Activated T-helper 2 cell treated with anti-CD3 and anti-CD28 coated beads, Interferon-gamma antibody, Interleukin-2, Interleukin-4, amounts not matched to agents 10 μg/mL and 5 μg/mL and 100 μg/mL, durations not matched to agents 14 hours and 24 hours and 36 hours (primary cell): ENCODE data around the gene FTSJ3. TPM values are rescaled to one million over a fixed set of nuclear protein-coding genes. Genes with fewer than 3 reads are reported as not detected.

Experiments
- DNase-seq: peaks from one replicate; pipeline ENCODE4 v3.0.0; 2021; ENCODE audit warnings: low spot score
- H3K27ac Mint-ChIP-seq: one replicate; pipeline ENCODE4 v1.8.0; 2021; ENCODE audit warnings: mixed read lengths
- H3K27me3 Mint-ChIP-seq: one replicate; pipeline ENCODE4 v1.8.0; 2021; ENCODE audit warnings: low read depth, mixed read lengths
- H3K36me3 Mint-ChIP-seq: one replicate; pipeline ENCODE4 v1.8.0; 2021; ENCODE audit warnings: low read depth, mixed read lengths
- H3K4me1 Mint-ChIP-seq: one replicate; pipeline ENCODE4 v1.8.0; 2021; ENCODE audit warnings: low read depth, mixed read lengths
- H3K4me3 Mint-ChIP-seq: one replicate; pipeline ENCODE4 v1.8.0; 2021; ENCODE audit warnings: low read depth, mild to moderate bottlenecking, moderate library complexity, mixed read lengths
- H3K9me3 Mint-ChIP-seq: one replicate; pipeline ENCODE4 v1.8.0; 2021; ENCODE audit warnings: mixed read lengths
- intact Hi-C: fragments of 100-400 bp; cut with micrococcal nuclease; formaldehyde crosslinking; loops from one replicate; pipeline ENCODE4 v1.15.1; 2023
- total RNA-seq: library from RNA; stranded (reverse); gene quantifications from 2 replicates; pipeline ENCODE4 v1.2.3, GENCODE V29; 2022

Gene FTSJ3
- total RNA-seq, 1 donor from 2014 or later, result 80.7 TPM

- no peaks in the 10 kb centered on the region for H3K27me3 Mint-ChIP-seq
- no peaks in the 10 kb centered on the region for H3K9me3 Mint-ChIP-seq
- no peak for DNase-seq
- H3K27ac Mint-ChIP-seq, result peak overlapping the region; percentile 33
- H3K36me3 Mint-ChIP-seq, result peaks cover 94% of the 10 kb centered on the region
- no peak overlapping the region for H3K4me3 Mint-ChIP-seq
- intact Hi-C loops, result no loop called here
- H3K4me1 Mint-ChIP-seq, result peaks cover 48% of the 10 kb centered on the region
Measured at GRCh38 chr17:63832014-63832413, 4.6 kb upstream of the FTSJ3 start.

GRCh38 chr17:63831505-63831904 lies 4.0 kb upstream of the FTSJ3 start:
- peaks cover 94% of the 10 kb centered on the region for H3K36me3 Mint-ChIP-seq
- intact Hi-C loops, result no loop called here
- DNase-seq, result no peak
- H3K4me1 Mint-ChIP-seq, result peaks cover 46% of the 10 kb centered on the region
- no peaks in the 10 kb centered on the region for H3K27me3 Mint-ChIP-seq
- peak overlapping the region; percentile 62 for H3K27ac Mint-ChIP-seq
- H3K9me3 Mint-ChIP-seq, result no peaks in the 10 kb centered on the region
- no peak overlapping the region for H3K4me3 Mint-ChIP-seq

GRCh38 chr17:63830904-63831491 lies 3.5 kb upstream of the FTSJ3 start:
- DNase-seq, result no peak
- peak overlapping the region; percentile 62 for H3K27ac Mint-ChIP-seq
- H3K4me3 Mint-ChIP-seq, result no peak overlapping the region
- peaks cover 50% of the 10 kb centered on the region for H3K4me1 Mint-ChIP-seq
- H3K9me3 Mint-ChIP-seq, result no peaks in the 10 kb centered on the region
- no peaks in the 10 kb centered on the region for H3K27me3 Mint-ChIP-seq
- intact Hi-C loops, result no loop called here
- H3K36me3 Mint-ChIP-seq, result peaks cover 98% of the 10 kb centered on the region

GRCh38 chr17:63830278-63830677 lies 2.8 kb upstream of the FTSJ3 start:
- no peak for DNase-seq
- intact Hi-C loops, result no loop called here
- Mint-ChIP-seq H3K4me3 (no peak overlapping the region), H3K4me1 (peaks cover 52% of the 10 kb centered on the region), H3K9me3 (no peaks in the 10 kb centered on the region), H3K27me3 (no peaks in the 10 kb centered on the region), H3K27ac (no peak overlapping the region), H3K36me3 (peaks cover 98% of the 10 kb centered on the region)

GRCh38 chr17:63828936-63829335 lies 1.5 kb upstream of the FTSJ3 start:
- intact Hi-C loops, result loop anchor here (5.0 kb wide), 1 partner anchor 678 kb away; the partner anchor contains the start of genes CEP95 and DDX5

GRCh38 chr17:63827801-63828221 lies 348 bp upstream of the FTSJ3 start:
- H3K4me1 Mint-ChIP-seq, result peaks cover 57% of the 10 kb centered on the region
- H3K4me3 Mint-ChIP-seq, result peak overlapping the region; percentile 94
- no peaks in the 10 kb centered on the region for H3K9me3 Mint-ChIP-seq
- peak overlapping the region; percentile 99 for H3K27ac Mint-ChIP-seq
- DNase-seq, result no peak
- no peaks in the 10 kb centered on the region for H3K27me3 Mint-ChIP-seq
- H3K36me3 Mint-ChIP-seq, result peaks cover 94% of the 10 kb centered on the region
- intact Hi-C loops, result loop anchor here (1.0 to 5.0 kb wide), 4 partner anchors 15 to 679 kb away; partner anchors contain the start of genes CCDC47, CEP95, DDX5 and LIMD2

More at GRCh38 chr17:63828936-63829335, 1.5 kb upstream of the FTSJ3 start:
- no peak for DNase-seq
- no peaks in the 10 kb centered on the region for H3K27me3 Mint-ChIP-seq
- no peak overlapping the region for H3K27ac Mint-ChIP-seq
- peaks cover 48% of the 10 kb centered on the region for H3K4me1 Mint-ChIP-seq
- H3K4me3 Mint-ChIP-seq, result peak overlapping the region; percentile 94
- H3K9me3 Mint-ChIP-seq, result no peaks in the 10 kb centered on the region
- H3K36me3 Mint-ChIP-seq, result peaks cover 96% of the 10 kb centered on the region

GRCh38 chr17:63826468-63827001 lies 928 bp downstream of the FTSJ3 start:
- Mint-ChIP-seq H3K4me1 (peaks cover 54% of the 10 kb centered on the region), H3K36me3 (peaks cover 94% of the 10 kb centered on the region), H3K27me3 (no peaks in the 10 kb centered on the region), H3K4me3 (peak overlapping the region; percentile 94), H3K27ac (peak overlapping the region; percentile 99), H3K9me3 (no peaks in the 10 kb centered on the region)
- DNase-seq, result no peak
- intact Hi-C loops, result loop anchor here (1.0 to 5.0 kb wide), 4 partner anchors 17 to 681 kb away; partner anchors contain the start of genes CCDC47, CEP95, DDX5 and LIMD2

GRCh38 chr17:63824362-63824761 lies 3.1 kb downstream of the FTSJ3 start:
- no peaks in the 10 kb centered on the region for H3K9me3 Mint-ChIP-seq
- intact Hi-C loops, result no loop called here

GRCh38 chr17:63823659-63824331 lies 3.7 kb downstream of the FTSJ3 start:
- peaks cover 35% of the 10 kb centered on the region for H3K4me1 Mint-ChIP-seq
- no peak overlapping the region for H3K27ac Mint-ChIP-seq
- intact Hi-C loops, result no loop called here
- no peak for DNase-seq
- H3K9me3 Mint-ChIP-seq, result no peaks in the 10 kb centered on the region
- no peaks in the 10 kb centered on the region for H3K27me3 Mint-ChIP-seq
- peaks cover 93% of the 10 kb centered on the region for H3K36me3 Mint-ChIP-seq
- H3K4me3 Mint-ChIP-seq, result no peak overlapping the region

More at GRCh38 chr17:63824362-63824761, 3.1 kb downstream of the FTSJ3 start:
- DNase-seq, result no peak
- H3K27me3 Mint-ChIP-seq, result no peaks in the 10 kb centered on the region
- H3K27ac Mint-ChIP-seq, result no peak overlapping the region
- H3K4me3 Mint-ChIP-seq, result no peak overlapping the region
- H3K4me1 Mint-ChIP-seq, result peaks cover 40% of the 10 kb centered on the region
- peaks cover 93% of the 10 kb centered on the region for H3K36me3 Mint-ChIP-seq

GRCh38 chr17:63822537-63822936 lies 4.9 kb downstream of the FTSJ3 start:
- peaks cover 96% of the 10 kb centered on the region for H3K36me3 Mint-ChIP-seq
- H3K27me3 Mint-ChIP-seq, result no peaks in the 10 kb centered on the region
- peak overlapping the region; percentile 56 for H3K27ac Mint-ChIP-seq
- peaks cover 28% of the 10 kb centered on the region for H3K4me1 Mint-ChIP-seq
- H3K9me3 Mint-ChIP-seq, result no peaks in the 10 kb centered on the region
- intact Hi-C loops, result no loop called here
- DNase-seq, result no peak
- no peak overlapping the region for H3K4me3 Mint-ChIP-seq

GRCh38 chr17:63821804-63822203 lies 5.7 kb downstream of the FTSJ3 start:
- Mint-ChIP-seq H3K9me3 (no peaks in the 10 kb centered on the region), H3K27ac (peak overlapping the region; percentile 38), H3K4me3 (peak overlapping the region; percentile 19), H3K36me3 (peaks cover 96% of the 10 kb centered on the region), H3K27me3 (no peaks in the 10 kb centered on the region), H3K4me1 (peaks cover 28% of the 10 kb centered on the region)
- no peak for DNase-seq
- intact Hi-C loops, result no loop called here

GRCh38 chr17:63820963-63821561 lies 6.4 kb downstream of the FTSJ3 start:
- Mint-ChIP-seq H3K27me3 (no peaks in the 10 kb centered on the region), H3K4me1 (peaks cover 25% of the 10 kb centered on the region), H3K27ac (peak overlapping the region; percentile 2), H3K4me3 (peak overlapping the region; percentile 38), H3K9me3 (no peaks in the 10 kb centered on the region), H3K36me3 (peaks cover 96% of the 10 kb centered on the region)
- no peak for DNase-seq
- intact Hi-C loops, result no loop called here
